OCI-LY7 (cell line): ENCODE data around the gene RPL28. TPM values are rescaled to one million over a fixed set of nuclear protein-coding genes. Genes with fewer than 3 reads are reported as not detected.

ENCODE experiments used
- BruUV-seq: library from RNA; stranded (reverse); fragments of 400-500 nt; replicated peaks from 2 replicates; lab custom pipeline; 2021; lab: Mats Ljungman, UMichigan
- CTCF ChIA-PET: fragments of 300-600 bp; sonication (Branson Sonifier 250); formaldehyde crosslinking; loops from one replicate; lab custom pipeline; 2022; ENCODE audit warnings: antibody characterized with exemption; ENCODE audit not compliant: unreplicated experiment; lab: Charles Lee
- POLR2A ChIA-PET: fragments of 300-600 bp; sonication (Branson Sonifier 250); formaldehyde crosslinking; loops from one replicate; lab custom pipeline; 2022; ENCODE audit warnings: antibody characterized with exemption; lab: Charles Lee
- DNase-seq: peaks from one replicate; pipeline ENCODE4 v3.0.0-alpha.2; 2015; ENCODE audit warnings: low spot score
- H2AFZ ChIP-seq: fragments of 200-600 bp; sonication (generic), shearing (Covaris generic); 2 replicates; pipeline ENCODE4 v1.6.1; 2014; ENCODE audit warnings: mild to moderate bottlenecking, antibody characterized with exemption, low read length, moderate library complexity
- H3K27ac ChIP-seq: fragments of 200-600 bp; sonication (generic); 2 replicates; pipeline ENCODE4 v1.5.1; 2014; ENCODE audit warnings: mixed run types, low read depth, mild to moderate bottlenecking, moderate library complexity, low read length, inconsistent platforms; ENCODE audit not compliant: poor library complexity, severe bottlenecking
- H3K36me3 ChIP-seq: fragments of 200-600 bp; sonication (generic); 2 replicates; pipeline ENCODE4 v1.6.1; 2014; ENCODE audit warnings: mild to moderate bottlenecking, antibody characterized with exemption, low read length, moderate library complexity, mixed read lengths; ENCODE audit not compliant: insufficient read depth
- H3K4me1 ChIP-seq: fragments of 200-600 bp; sonication (generic); 2 replicates; pipeline ENCODE4 v1.5.1; 2014; ENCODE audit warnings: mild to moderate bottlenecking, low read length; ENCODE audit not compliant: insufficient read depth, poor library complexity, severe bottlenecking
- H3K4me2 ChIP-seq: fragments of 200-600 bp; sonication (generic); 2 replicates; pipeline ENCODE4 v1.6.1; 2014; ENCODE audit warnings: mild to moderate bottlenecking, low read length
- H3K4me3 ChIP-seq: fragments of 200-600 bp; sonication (generic); 2 replicates; pipeline ENCODE4 v1.5.1; 2014; ENCODE audit warnings: mild to moderate bottlenecking, low read depth, low read length; ENCODE audit not compliant: poor library complexity, severe bottlenecking
- H3K79me2 ChIP-seq: fragments of 200-600 bp; sonication (generic); 2 replicates; pipeline ENCODE4 v1.6.1; 2016; ENCODE audit warnings: low read depth, mild to moderate bottlenecking, low read length, moderate library complexity, mixed read lengths; ENCODE audit not compliant: insufficient read depth
- H3K9me2 ChIP-seq: fragments of 200-600 bp; sonication (generic); 2 replicates; pipeline ENCODE4 v1.6.1; 2016; ENCODE audit warnings: mild to moderate bottlenecking, low read length, mixed read lengths; ENCODE audit not compliant: insufficient read depth
- H3K9me3 ChIP-seq: fragments of 200-600 bp; sonication (generic); 2 replicates; pipeline ENCODE4 v1.6.1; 2014; ENCODE audit warnings: mild to moderate bottlenecking, mixed run types, low read length, mixed read lengths
- H4K20me1 ChIP-seq: fragments of 200-600 bp; sonication (generic); 2 replicates; pipeline ENCODE4 v1.6.1; 2014; ENCODE audit warnings: mild to moderate bottlenecking, antibody characterized with exemption, low read length, moderate library complexity, mixed read lengths; ENCODE audit not compliant: insufficient read depth
- CTCF ChIP-seq: fragments of 200-600 bp; sonication (generic); conservative IDR thresholded peaks from 2 replicates; pipeline ENCODE4 v1.5.1; 2014; ENCODE audit warnings: mild to moderate bottlenecking, antibody characterized with exemption, low read length, moderate library complexity, mixed read lengths
- EZH2phosphoT487 ChIP-seq: fragments of 200-600 bp; sonication (generic); IDR thresholded peaks from 2 replicates; pipeline ENCODE4 v1.6.1; 2018; ENCODE audit warnings: low read depth, borderline replicate concordance, mild to moderate bottlenecking, mixed run types, antibody characterized with exemption, low read length, moderate library complexity, mixed read lengths
- intact Hi-C: fragments of 100-400 bp; cut with micrococcal nuclease; formaldehyde crosslinking; loops from one replicate; pipeline ENCODE4 v1.10.0; 2022; ENCODE audit not compliant: unreplicated experiment
- total RNA-seq, 2 experiments: library from RNA; depleted of rRNA in 1 of 2; stranded (reverse); fragments of >200 nt in 1 of 2; shearing (Covaris generic) in 1 of 2; gene quantifications; 2 replicates each; pipeline ENCODE4 v1.2.3, GENCODE V29; 2014 to 2022

The RPL28 gene
- total RNA-seq, 2 experiments from 2014 or later, result 872 to 2,656 TPM

GRCh38 chr19:55376241-55376933 lies 9.3 kb upstream of the RPL28 start, which contains the start of gene TMEM190:
TMEM190 (plus strand) TSS chr19:55376826; CDS start chr19:55376854, 28 bp downstream.
- H3K4me2 ChIP-seq, result no peak within 1 kb of the TSS
- H3K9me3 ChIP-seq, result no peaks in the 10 kb centered on the region
- no peaks in the 10 kb centered on the region for H3K4me1 ChIP-seq
- H3K36me3 ChIP-seq, result no peaks in the 10 kb centered on the region
- DNase-seq, result no peak
- H2AFZ ChIP-seq, result no peak within 1 kb of the TSS
- TF ChIP-seq EZH2phosphoT487 (no peak), CTCF (no peak)
- BruUV-seq, result no TSS peak
- no peaks in the 10 kb centered on the region for H3K9me2 ChIP-seq
- H3K4me3 ChIP-seq, result no peak within 1 kb of the TSS
- H3K79me2 ChIP-seq, result no peaks in the 10 kb centered on the region
- ChIA-PET CTCF (no interaction called here), POLR2A (interaction anchor here (0.7 kb wide), 1 partner anchor 258 kb away, joined by 7 read pairs; no protein-coding TSS in a partner anchor)
- intact Hi-C loops, result no loop called here
- H3K27ac ChIP-seq, result no peak within 1 kb of the TSS
- no peaks in the 10 kb centered on the region for H4K20me1 ChIP-seq

- H3K36me3 ChIP-seq, result no peaks in the 10 kb centered on the region
- BruUV-seq, result no TSS peak
- no peaks in the 10 kb centered on the region for H4K20me1 ChIP-seq
- H3K4me2 ChIP-seq, result no peak overlapping the region
- TF ChIP-seq EZH2phosphoT487 (no peak), CTCF (no peak)
- H3K9me2 ChIP-seq, result no peaks in the 10 kb centered on the region
- H3K27ac ChIP-seq, result no peak overlapping the region
- no peak overlapping the region for H2AFZ ChIP-seq
- intact Hi-C loops, result no loop called here
- POLR2A ChIA-PET, result no interaction called here
- CTCF ChIA-PET, result no interaction called here
- H3K79me2 ChIP-seq, result no peaks in the 10 kb centered on the region
- no peaks in the 10 kb centered on the region for H3K9me3 ChIP-seq
- H3K4me1 ChIP-seq, result no peaks in the 10 kb centered on the region
- DNase-seq, result no peak
- no peak overlapping the region for H3K4me3 ChIP-seq
Measured at GRCh38 chr19:55377356-55378131, 8.2 kb upstream of the RPL28 start.

DNA sequence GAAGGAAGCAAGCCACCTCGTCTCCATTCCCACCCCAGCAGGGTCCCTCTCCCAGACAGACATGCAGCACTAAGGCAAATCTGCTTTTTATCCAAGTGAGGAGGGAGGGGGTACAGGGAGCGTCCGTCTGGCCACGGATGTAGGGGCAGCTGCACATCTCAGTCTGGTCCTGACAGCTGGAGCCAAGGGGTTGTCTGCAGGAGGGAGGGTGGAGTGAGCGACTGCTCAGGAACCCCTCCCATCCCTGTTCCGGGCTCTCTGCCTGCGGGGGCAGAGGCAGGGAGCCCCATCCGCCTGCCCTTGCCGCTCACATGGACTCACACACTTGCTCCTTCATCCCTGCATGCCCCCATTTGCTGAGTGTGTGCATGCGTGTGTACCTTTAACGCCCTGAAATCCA lies 6.6 kb upstream of the RPL28 start:
- ChIA-PET CTCF (no interaction called here), POLR2A (no interaction called here)
- intact Hi-C loops, result no loop called here

More for the DNA sequence above, 6.6 kb upstream of the RPL28 start:
- Histone ChIP-seq H3K4me2 (no peak overlapping the region), H3K36me3 (no peaks in the 10 kb centered on the region), H2AFZ (no peak overlapping the region), H3K9me2 (no peaks in the 10 kb centered on the region), H3K9me3 (no peaks in the 10 kb centered on the region), H3K4me1 (peaks cover 8% of the 10 kb centered on the region), H3K79me2 (peaks cover 4% of the 10 kb centered on the region; the same call in 1 of the 2 replicates), H4K20me1 (no peaks in the 10 kb centered on the region), H3K27ac (no peak overlapping the region), H3K4me3 (no peak overlapping the region)
- DNase-seq, result no peak
- BruUV-seq, result no TSS peak
- TF ChIP-seq CTCF (no peak), EZH2phosphoT487 (no peak)
